Amygdala (tissue), 56 donors: Measurements from ENCODE around the gene KLF3.

Source experiments
- DNase-seq, 56 donors: peaks; one replicate each; lab custom pipeline; 2025; lab: John Stamatoyannopoulos, UW

Gene KLF3

DNA sequence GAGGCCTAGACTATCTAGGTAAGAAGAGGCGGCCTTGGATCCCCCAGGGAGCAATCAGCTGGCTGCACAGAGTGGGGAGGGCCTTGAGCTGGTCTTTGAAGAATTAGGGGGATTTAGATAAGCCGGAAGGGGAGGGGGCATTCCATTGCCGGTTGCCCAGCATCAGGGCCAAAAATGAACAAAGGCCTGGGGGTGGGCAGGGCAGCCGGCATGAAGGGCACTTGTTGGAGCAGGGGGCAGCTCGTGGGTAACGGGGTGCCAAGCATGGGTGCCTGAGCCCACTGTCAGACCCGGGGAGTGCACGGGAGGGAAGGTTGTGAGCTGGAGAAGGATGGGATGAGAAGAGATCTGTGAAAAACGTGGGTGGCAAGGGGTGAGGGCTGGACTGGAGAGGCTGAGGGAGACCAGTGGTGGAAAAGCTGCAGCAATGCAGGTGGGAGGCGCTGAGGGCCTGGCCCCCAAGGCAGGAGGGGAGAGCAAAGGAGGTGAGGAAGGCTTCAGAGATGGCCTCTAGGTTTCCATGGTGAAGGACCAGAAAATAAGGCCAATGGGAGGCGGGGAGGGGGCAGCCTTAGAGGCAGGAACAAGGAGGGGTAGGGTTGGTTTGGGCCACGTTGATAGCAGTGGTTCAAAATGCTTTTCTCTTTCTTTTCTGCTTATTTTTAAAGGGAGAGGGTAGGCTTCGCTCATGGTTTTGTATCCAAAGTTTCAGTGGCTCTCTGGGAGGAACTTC is 8.6 kb downstream of the KLF3 start:
- DNase-seq, result peak in 1 of 56 donors; percentile 15

DNA sequence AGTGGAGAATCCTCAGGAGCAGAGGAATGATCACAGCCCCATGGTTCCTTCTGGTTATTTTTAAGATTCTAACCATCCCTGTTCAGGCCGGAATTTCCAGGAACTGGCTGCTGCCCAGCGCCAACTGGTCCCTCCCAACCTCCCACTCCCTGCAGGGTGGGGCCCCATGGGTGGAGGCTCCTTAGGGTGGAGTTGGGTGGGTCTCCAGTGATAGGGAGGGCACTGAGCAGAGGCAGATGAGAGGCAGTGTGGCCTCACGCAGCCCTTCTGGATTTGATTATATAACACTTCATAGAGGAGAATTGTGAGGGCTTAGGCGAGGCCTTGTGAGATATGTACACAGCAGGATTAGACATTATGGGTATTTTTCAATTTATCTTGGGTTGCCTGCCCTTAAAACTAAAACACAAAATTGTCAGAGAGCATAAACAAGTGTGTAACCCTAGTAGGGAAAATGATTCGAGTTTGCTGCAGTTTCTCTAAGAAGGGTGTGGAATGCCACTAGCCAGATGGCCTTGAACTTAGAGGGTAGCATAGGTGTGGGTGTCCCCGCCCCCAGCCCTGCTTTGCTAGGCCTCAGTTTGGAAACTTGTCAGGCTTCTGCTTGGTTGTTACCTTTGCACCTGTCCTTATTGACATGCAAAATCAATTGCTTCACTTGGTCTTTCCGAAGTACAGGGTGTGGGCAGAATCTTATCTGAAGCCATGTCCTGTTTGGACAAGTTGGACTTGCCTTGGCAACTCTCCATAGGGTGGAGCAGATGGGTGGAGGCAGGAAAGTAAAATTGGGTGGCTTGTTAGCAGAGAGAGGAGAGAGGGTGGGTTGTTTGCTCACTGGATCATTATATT is 9.4 kb downstream of the KLF3 start:
- DNase-seq, result peak in 4 of 56 donors; percentile 22 to 30 (median 26)

DNA sequence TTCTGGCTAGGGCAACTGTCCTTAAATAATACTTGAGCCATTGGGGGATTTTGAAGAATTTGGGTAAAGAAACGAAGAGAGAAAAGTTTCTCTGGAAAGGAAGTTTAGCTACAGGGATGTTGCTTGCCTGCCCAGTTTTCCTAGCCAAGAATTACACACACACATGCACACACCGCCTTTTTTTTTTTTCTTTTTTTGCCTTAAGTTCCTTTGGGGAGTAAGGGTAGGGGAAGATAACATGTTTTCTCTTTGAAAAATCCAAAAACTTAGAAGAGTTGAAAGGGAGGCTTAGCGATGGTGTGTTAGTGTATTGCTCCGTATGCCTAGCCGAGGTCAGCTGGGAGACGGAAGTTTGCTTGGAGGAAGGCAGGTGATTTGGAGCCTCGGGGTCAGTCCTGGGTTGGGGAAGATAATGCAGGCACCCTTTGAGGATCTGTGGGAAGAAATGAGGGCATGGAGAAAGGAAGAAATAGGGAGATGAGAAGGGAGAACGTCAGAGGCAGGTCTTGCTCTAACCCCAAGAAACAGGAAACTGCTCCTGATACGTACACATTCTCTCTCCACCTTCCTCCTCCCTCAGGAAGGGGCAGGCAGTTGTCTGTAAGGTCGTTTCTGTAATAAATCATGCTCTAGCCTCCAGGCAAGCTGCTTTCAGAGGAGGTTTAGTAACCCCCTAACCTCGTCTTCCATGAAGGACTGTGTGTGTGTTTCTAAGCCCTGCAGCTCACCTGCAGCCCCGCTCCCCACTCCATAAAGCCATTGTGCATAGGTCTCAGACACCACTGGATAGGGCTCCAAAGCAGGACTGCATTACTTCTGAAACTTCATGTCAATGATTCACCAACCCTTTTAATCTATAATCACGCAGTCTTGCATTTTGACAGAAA is 10.5 kb downstream of the KLF3 start:
- DNase-seq, result no peak

DNA sequence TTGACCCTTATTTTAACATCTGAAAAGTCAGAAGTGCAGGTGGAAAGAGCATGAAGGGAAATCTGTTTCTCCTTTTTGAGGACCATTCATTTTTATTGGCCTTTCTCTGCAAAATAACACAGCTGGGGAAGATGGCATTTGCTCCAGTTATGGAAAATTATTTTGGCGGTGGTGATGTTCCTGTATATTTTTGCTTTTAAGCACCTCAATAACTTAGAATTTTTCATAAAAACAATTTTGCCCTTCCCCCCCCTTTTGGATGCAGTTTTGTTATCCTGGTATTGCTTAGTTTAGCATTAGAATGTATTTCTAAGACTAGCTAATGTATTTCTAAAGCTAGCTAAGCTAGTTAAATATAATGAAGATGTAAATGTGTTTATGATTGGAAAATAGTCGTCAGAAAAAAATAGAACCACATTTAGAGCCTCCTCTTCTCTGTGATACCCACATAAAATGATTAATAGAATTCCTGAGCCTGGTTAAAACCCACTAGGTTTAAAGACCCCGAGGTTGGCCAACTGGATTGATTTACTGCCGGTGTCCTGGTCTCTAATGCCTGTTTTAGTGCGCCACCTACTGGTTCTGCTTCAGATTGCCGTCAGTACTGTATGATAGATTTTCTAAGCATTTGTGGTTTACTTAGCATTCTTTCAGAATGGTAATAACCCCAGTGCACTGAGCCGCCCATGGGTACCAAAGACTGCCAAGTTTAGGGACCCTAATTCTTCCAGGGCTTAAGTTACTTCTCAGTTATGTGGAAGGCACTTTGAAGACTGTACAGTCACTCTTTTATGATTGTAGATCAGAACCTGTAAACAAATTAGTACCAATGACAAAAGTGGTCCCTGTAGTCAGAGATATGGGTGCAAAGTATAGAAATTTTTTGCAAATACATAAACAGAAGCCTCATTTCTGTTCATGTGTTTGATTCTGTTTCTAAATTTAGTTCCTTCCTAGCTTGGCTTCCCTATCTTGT is 11.4 kb downstream of the KLF3 start:
- peak in 48 of 56 donors; percentile 9 to 94 (median 56) for DNase-seq

DNA sequence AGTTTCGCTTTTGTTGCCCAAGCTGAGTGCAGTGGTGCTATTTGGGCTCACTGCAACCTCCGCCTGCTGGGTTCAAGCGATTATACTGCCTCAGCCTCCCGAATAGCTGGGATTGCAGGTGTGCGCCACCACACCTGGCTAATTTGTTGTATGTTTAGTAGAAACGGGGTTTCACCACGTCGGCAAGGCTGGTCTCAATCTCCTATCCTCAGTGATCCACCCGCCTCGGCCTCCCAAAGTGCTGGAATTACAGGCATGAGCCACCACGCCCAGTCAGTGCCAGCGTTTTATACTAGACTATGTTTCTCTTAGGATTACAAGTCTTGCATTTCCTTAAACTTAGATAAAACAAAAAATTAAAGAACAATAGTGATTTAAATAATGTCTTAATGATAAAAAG is 13.0 kb downstream of the KLF3 start:
- no peak for DNase-seq

DNA sequence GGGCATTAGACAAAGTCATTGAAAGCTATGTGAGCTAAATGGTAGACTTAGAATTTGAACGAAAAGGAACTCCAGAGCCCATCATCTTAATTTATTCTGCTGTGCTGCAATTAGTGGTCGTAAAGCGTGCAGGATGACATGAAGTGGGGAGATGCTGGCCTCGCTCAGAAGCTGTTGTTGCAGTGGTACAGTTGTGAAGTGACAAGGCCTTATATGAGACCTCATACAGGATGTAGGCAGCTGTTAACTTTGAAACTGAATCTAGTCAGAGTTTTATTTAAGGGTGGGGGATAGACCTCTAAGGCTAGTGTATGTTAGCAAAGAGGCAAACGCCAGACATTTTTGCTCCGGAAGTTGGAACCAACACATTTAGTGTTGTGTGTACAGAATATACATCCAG is 13.4 kb downstream of the KLF3 start:
- DNase-seq, result no peak

DNA sequence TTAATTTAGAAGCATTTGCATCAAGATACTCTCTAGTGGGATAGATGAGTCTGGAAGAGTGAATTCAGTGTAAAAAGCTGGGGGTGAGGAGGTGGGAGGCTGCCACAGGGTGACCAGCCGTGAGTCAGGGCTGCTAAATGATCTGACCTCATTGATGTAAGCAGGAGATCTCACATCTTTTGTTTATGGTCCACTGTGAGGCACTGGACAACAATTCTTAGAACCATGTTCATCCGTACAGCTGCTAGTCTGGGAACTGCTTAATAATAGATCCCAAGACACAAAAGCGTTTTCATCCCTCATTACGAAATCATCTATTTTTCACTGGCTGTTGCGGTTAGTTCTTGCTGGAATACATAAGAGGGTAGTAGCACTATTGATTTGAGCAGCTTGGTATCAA is 14.1 kb downstream of the KLF3 start:
- DNase-seq, result peak in 8 of 56 donors; percentile 16 to 56 (median 32)

DNA sequence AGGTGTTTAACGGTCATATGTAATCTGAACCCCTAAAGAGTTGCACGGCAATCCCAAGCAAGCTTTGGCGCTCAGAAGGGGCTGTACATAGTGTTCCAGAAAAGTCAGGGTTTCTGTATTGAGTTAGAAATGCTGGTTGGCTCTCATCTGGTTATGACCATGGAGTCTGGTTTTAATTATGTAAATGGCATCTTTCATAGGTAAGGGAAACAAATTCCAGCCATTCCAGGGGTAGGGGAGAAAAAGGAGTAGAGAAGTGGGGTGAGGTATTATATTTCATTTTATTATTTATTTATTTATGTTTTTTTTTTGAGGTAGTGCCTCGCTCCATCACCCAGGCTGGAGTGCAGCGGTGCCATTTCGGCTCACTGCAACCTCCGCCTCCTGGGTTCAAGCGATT is 15.9 kb downstream of the KLF3 start:
- no peak for DNase-seq

DNA sequence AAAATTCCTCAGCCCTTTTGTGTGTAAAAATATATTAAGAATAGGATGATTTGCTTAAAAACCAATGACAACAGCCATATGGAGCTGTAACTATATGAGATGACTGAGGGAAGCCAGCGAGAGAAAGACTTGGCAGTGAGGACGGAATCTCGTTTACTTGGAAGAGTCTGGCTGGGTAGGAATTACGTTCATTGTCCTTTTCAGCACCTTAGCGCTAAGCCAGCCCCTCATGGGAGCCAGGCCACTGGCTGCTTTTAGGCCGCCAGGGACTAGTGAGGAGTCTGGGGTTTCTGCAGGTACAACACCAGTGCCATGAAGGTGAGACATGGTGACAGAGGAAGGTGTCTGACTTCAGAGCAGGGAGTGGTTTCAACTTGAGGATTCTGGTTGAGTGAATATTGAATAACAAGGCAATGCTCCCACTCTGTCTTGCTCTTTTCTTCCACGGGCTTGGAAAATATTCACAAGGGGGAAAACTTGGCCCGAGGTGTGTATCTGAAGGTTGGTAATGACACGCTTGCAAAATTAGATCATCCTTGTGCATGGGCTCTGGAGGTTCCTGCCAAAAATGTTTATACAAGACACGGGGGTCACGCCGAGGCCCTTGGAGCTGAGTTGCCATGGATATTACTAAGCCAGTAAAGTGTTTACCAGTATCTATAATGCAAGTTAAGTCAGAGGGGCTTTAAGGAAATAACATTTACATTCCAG is 17.4 kb downstream of the KLF3 start:
- DNase-seq, result no peak

DNA sequence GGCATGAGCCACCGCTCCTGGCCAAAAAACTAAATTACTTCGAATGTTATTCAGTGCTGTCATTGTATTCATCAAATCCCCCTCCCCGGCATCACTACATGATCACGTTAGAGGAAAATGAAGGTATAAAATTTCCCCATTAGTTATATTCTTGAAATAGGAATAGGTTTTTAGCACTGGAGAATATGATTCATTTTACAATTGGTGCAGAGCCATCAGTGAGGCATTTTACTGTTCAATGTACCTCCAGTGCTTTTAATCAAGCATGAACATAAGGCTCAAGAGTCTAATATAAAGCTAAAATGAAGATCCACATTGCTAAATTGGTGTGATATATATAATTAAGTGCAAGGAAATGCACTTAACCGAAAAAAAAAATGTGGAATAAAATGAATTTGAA is 18.3 kb downstream of the KLF3 start:
- no peak for DNase-seq

DNA sequence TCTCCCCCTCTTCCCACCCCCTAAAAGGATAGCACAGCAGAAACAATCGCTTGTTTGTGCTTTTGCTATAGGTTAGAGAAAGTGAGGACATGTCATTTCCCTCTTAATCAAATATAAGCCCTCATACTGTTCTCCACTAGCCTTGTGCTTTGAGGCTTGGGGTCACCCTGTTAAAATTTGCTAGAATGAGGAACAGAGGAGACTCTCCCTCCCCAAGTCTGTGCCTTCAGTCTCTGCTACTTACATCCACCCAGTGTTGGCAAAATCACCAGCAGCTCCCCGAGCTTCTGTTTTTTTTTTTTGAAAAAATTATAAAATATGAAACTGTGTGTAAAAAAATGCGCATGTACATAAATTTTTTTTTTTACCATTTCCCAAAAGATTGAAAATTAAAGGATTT is 19.3 kb downstream of the KLF3 start:
- no peak for DNase-seq

DNA sequence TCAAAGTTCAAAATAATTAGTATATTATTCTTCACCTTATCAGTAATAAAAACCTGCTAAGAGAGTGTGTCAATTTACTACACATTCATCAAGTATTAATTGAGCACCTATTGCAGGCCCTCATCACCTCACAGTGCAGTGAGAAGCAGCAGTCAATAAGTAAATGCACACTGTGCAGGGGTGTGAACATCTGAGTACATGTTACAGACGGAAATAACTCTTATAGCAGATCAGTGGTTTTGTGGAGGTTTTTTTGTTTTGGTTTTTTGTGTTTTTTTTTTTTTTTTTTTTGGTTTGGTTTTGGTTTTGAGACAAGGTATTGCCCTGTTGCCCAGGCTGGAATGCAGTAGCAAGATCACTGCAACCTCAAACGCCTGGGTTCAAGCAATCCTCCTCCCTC is 20.3 kb downstream of the KLF3 start:
- DNase-seq, result no peak

DNA sequence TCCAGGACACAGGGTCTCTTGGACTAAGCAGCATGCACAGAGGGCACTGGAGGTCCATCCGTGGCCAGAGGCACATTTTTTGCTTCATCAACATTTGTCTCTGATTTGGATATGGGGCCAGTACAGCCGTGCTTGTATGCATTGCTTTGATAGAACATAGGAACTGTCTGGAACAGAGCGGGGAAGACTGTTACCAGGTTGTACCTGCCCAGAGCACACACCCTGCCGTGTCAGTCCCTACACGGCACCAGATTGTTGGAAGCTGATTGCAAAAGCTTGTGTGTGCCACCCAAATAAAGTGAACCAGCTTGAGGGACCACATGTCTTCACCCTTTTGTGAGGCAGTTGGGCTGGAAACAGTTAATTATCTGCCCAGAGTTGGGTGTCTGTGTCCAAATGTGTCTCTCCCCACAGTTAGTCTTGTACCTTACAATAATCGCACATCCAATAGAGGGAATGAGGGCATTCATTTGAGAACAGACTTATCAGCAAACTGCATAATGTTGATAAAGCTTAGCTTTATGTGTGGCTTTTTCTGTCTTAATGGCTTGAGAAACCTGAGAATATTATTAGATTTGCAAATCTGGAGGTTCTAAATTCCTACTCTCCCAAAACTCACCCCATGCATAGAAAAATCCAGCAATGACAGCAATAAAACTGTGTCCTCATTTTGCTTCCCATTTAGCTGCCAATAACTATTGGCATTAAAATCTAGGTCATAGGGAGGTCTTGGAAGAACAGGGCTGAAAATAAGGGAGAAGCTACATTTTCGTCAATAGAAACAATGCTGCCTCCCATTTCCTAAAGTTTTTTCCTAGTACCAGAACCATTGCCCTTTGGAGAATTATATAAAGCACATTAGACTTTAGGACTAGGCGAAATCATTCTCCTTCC is 21.2 kb downstream of the KLF3 start:
- no peak for DNase-seq

DNA sequence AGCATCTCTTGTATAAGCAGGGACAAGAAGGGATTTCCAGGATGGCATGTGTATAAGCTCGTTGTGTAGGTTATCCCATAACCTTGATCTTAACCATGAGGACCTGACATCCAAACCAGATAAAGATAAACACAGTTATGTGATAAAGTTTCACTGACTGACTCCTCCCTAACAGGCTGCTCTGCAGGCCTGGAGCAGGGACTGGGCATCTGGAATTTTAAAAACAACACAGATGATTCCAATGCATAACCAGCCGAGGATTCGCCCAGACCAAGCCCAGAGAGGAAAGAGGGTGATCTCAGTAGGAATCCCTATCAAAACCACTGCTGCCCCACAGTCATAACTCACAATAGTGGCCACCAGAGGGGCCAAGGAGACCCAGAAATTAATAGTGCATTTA is 22.7 kb downstream of the KLF3 start:
- DNase-seq, result no peak

DNA sequence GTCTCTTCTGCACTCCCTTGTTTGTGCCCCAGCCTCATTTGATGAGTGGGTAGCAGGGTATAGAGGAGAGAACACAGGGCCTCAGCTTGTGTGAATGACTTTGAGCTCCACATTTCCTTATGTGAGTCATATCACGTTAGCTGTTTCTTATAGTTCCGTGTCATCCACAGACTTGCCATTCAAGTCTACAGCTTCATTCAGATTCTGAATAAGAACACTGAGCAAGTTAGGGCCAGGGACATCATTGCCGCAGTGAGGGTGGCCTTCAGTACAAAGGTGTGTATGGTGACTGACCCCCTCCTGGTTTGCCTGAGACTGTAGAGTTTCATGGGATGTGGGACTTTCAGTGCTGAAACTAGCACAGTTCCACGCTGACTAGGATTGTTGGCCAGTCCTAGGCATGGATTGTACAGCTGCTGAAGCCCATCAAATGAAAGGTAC is 23.6 kb downstream of the KLF3 start:
- DNase-seq, result no peak

DNA sequence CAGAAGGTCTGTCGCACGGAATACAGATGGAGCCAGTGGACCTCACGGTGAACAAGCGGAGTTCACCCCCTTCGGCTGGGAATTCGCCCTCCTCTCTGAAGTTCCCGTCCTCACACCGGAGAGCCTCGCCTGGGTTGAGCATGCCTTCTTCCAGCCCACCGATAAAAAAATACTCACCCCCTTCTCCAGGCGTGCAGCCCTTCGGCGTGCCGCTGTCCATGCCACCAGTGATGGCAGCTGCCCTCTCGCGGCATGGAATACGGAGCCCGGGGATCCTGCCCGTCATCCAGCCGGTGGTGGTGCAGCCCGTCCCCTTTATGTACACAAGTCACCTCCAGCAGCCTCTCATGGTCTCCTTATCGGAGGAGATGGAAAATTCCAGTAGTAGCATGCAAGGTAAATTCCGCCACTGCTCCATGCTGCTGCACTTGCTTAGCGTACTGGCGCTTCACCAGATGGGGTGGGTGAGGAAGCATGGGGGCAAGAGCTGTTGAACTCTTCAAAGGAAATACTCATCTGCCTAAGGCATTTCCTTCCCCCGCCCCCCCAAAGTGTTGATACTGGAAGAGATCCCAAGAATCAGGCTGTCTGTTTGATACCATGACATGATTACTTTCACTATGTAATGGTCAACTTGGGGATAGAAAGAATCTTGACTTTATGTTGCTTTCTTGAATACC is 24.8 kb downstream of the KLF3 start:
- DNase-seq, result no peak

DNA sequence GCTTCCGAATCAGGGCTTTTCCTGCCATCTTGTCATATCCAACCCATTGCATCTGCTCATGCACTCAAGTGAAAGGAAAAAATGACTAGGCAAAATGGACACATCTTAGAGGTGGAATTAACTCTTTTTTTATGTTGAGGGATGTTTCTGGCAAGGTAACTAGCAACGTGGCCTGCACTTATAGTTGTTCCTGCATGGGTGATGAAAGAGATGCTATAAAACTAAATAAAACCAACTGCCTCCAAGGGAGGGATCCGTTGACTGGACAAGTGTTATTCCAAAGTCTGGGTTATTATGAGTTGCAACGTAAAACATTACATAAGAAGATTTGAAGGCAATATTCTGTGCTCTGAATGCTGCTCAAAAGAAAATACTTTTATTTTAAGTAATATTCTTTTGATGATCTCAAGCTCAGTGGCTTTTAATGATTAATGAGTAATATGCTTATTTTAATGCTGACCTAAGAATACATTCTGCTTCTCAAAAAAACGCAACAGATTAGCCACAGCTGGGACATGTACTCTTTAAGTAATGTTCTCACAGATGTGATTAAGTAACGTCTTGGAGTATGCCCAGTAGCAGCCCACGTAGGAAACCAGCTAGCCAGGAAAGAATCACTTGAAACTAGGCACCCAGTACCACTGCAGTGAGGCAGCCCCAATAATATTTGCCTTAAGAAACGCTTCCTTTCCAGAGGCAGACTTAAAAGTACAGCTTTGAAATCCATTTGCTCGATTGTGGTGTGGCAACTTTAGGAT is 27.4 kb downstream of the KLF3 start:
- no peak for DNase-seq
